WTC11 (cell line): ENCODE data around the gene CLK3. TPM values are rescaled to one million over a fixed set of nuclear protein-coding genes. Genes with fewer than 3 reads are reported as not detected.

Experiments
- ATAC-seq: fragments of 200-7000 bp; cut with Tn5 transposase; 2 replicates; pipeline ENCODE4 v1.10.0; 2021; ENCODE audit warnings: mild to moderate bottlenecking, moderate library complexity
- CTCF ChIA-PET: fragments of 300-600 bp; sonication (Branson Sonifier 250); formaldehyde crosslinking; loops from one replicate; lab custom pipeline; 2021; ENCODE audit warnings: antibody characterized with exemption; lab: Charles Lee
- POLR2A ChIA-PET: fragments of 350-600 bp; sonication (Branson Sonifier 250); formaldehyde crosslinking; loops from one replicate; lab custom pipeline; 2021; ENCODE audit warnings: antibody characterized with exemption; lab: Charles Lee
- DNase-seq: peaks from one replicate; pipeline ENCODE4 v3.0.0; 2021; ENCODE audit warnings: low spot score
- H3K27ac Mint-ChIP-seq: 2 replicates; pipeline ENCODE4 v1.8.0; 2021; ENCODE audit warnings: mixed read lengths
- H3K27me3 Mint-ChIP-seq: 2 replicates; pipeline ENCODE4 v1.8.0; 2021; ENCODE audit warnings: low read depth, mild to moderate bottlenecking, moderate library complexity, mixed read lengths
- H3K36me3 Mint-ChIP-seq: 2 replicates; pipeline ENCODE4 v1.8.0; 2021; ENCODE audit warnings: mixed read lengths
- H3K4me1 Mint-ChIP-seq: 2 replicates; pipeline ENCODE4 v1.8.0; 2022; ENCODE audit warnings: mixed read lengths
- H3K4me3 Mint-ChIP-seq: 2 replicates; pipeline ENCODE4 v1.8.0; 2021; ENCODE audit warnings: mild to moderate bottlenecking, moderate library complexity, mixed read lengths
- H3K9me3 Mint-ChIP-seq: 2 replicates; pipeline ENCODE4 v1.8.0; 2021; ENCODE audit warnings: mixed read lengths
- EMX1 ChIP-seq: fragments of 250-450 bp; sonication (Bioruptor Pico); IDR thresholded peaks from 2 replicates; pipeline ENCODE4 v1.8.0; 2021; ENCODE audit warnings: mild to moderate bottlenecking
- ESRRA ChIP-seq: sonication (generic); formaldehyde crosslinking; IDR thresholded peaks from 2 replicates; pipeline ENCODE4 v1.8.1; 2022; ENCODE audit warnings: mild to moderate bottlenecking, missing genetic modification reagents, borderline replicate concordance
- GABPB1 ChIP-seq: sonication (generic); formaldehyde crosslinking; IDR thresholded peaks from 2 replicates; pipeline ENCODE4 v1.8.1; 2023; ENCODE audit warnings: mild to moderate bottlenecking, missing genetic modification reagents
- JAZF1 ChIP-seq: fragments of 250-450 bp; sonication (Bioruptor Pico); IDR thresholded peaks from 2 replicates; pipeline ENCODE4 v1.9.0; 2021; ENCODE audit warnings: moderate library complexity, mild to moderate bottlenecking, inconsistent platforms
- JUN ChIP-seq: sonication (generic); formaldehyde crosslinking; IDR thresholded peaks from 2 replicates; pipeline ENCODE4 v1.8.0; 2023; ENCODE audit warnings: mild to moderate bottlenecking, missing genetic modification reagents
- MXD4 ChIP-seq: fragments of 250-450 bp; sonication (Bioruptor Pico); IDR thresholded peaks from 2 replicates; pipeline ENCODE4 v1.8.0; 2021; ENCODE audit warnings: mild to moderate bottlenecking, moderate library complexity, borderline replicate concordance
- NFATC4 ChIP-seq: fragments of 250-450 bp; sonication (Bioruptor Pico); IDR thresholded peaks from 2 replicates; pipeline ENCODE4 v1.9.0; 2021; ENCODE audit warnings: mild to moderate bottlenecking
- NFYB ChIP-seq: sonication (generic); formaldehyde crosslinking; conservative IDR thresholded peaks from 2 replicates; pipeline ENCODE4 v1.8.0; 2022; ENCODE audit warnings: low read depth, missing genetic modification reagents
- NR1H2 ChIP-seq: sonication (generic); formaldehyde crosslinking; IDR thresholded peaks from 2 replicates; pipeline ENCODE4 v1.9.0; 2021; ENCODE audit warnings: mild to moderate bottlenecking, moderate library complexity, missing genetic modification reagents
- PRRX2 ChIP-seq: fragments of 250-450 bp; sonication (Bioruptor Pico); IDR thresholded peaks from 2 replicates; pipeline ENCODE4 v1.8.0; 2021; ENCODE audit warnings: mild to moderate bottlenecking
- SMAD3 ChIP-seq: sonication (generic); formaldehyde crosslinking; IDR thresholded peaks from 2 replicates; pipeline ENCODE4 v1.8.0; 2022; ENCODE audit warnings: missing genetic modification reagents, mild to moderate bottlenecking, borderline replicate concordance
- SOX15 ChIP-seq: fragments of 250-450 bp; sonication (Bioruptor Pico); IDR thresholded peaks from 2 replicates; pipeline ENCODE4 v1.9.0; 2021; ENCODE audit warnings: mild to moderate bottlenecking
- SP1 ChIP-seq: sonication (generic); formaldehyde crosslinking; conservative IDR thresholded peaks from 2 replicates; pipeline ENCODE4 v1.8.1; 2022; ENCODE audit warnings: missing genetic modification reagents
- TEAD1 ChIP-seq: sonication (generic); formaldehyde crosslinking; IDR thresholded peaks from 2 replicates; pipeline ENCODE4 v1.8.0; 2022; ENCODE audit warnings: mild to moderate bottlenecking, missing genetic modification reagents
- TEAD4 ChIP-seq: sonication (generic); formaldehyde crosslinking; IDR thresholded peaks from 2 replicates; pipeline ENCODE4 v1.8.0; 2022; ENCODE audit warnings: mild to moderate bottlenecking, missing genetic modification reagents
- ZNF138 ChIP-seq: sonication (generic); formaldehyde crosslinking; conservative IDR thresholded peaks from 2 replicates; pipeline ENCODE4 v1.8.1; 2022; ENCODE audit warnings: mild to moderate bottlenecking, moderate library complexity, missing genetic modification reagents
- ZNF263 ChIP-seq: sonication (generic); formaldehyde crosslinking; IDR thresholded peaks from 2 replicates; pipeline ENCODE4 v1.8.1; 2022; ENCODE audit warnings: low read depth, mild to moderate bottlenecking, moderate library complexity, missing genetic modification reagents
- ZNF416 ChIP-seq: fragments of 250-450 bp; sonication (Bioruptor Pico); IDR thresholded peaks from 2 replicates; pipeline ENCODE4 v1.9.0; 2021; ENCODE audit warnings: mild to moderate bottlenecking, inconsistent platforms
- total RNA-seq: library from RNA; stranded (reverse); gene quantifications from 3 replicates; pipeline ENCODE4 v1.2.3, GENCODE V29; 2021
- TF ChIP-seq, protein P1 (sequence below): sonication (generic); formaldehyde crosslinking; IDR thresholded peaks from 2 replicates; pipeline ENCODE4 v1.8.1; 2022; ENCODE audit warnings: missing genetic modification reagents, borderline replicate concordance
- TF ChIP-seq, protein P2 (sequence below): sonication (generic); formaldehyde crosslinking; IDR thresholded peaks from 2 replicates; pipeline ENCODE4 v1.8.1; 2023; ENCODE audit warnings: mild to moderate bottlenecking, missing genetic modification reagents
- TF ChIP-seq, protein P3 (sequence below): fragments of 250-450 bp; sonication (Bioruptor Pico); IDR thresholded peaks from 2 replicates; pipeline ENCODE4 v1.9.0; 2021; ENCODE audit warnings: moderate library complexity, mild to moderate bottlenecking, inconsistent platforms, borderline replicate concordance
- TF ChIP-seq, protein P4 (sequence below): fragments of 250-450 bp; sonication (Bioruptor Pico); IDR thresholded peaks from 2 replicates; pipeline ENCODE4 v2.1.2; 2022; ENCODE audit warnings: mild to moderate bottlenecking, moderate library complexity
- TF ChIP-seq, protein P5 (sequence below): sonication (generic); formaldehyde crosslinking; IDR thresholded peaks from 2 replicates; pipeline ENCODE4 v1.8.0; 2022; ENCODE audit warnings: mild to moderate bottlenecking, missing genetic modification reagents
- TF ChIP-seq, protein P6 (sequence below): fragments of 200-600 bp; IDR thresholded peaks from 2 replicates; pipeline ENCODE4 v1.8.0; 2022; ENCODE audit warnings: antibody characterized with exemption
- TF ChIP-seq, protein P7 (sequence below): sonication (generic); formaldehyde crosslinking; IDR thresholded peaks from 2 replicates; pipeline ENCODE4 v1.8.1; 2023; ENCODE audit warnings: mild to moderate bottlenecking, missing genetic modification reagents, borderline replicate concordance

CLK3 gene
- total RNA-seq, 1 experiment from 2014 or later, result 48.1 TPM

DNA sequence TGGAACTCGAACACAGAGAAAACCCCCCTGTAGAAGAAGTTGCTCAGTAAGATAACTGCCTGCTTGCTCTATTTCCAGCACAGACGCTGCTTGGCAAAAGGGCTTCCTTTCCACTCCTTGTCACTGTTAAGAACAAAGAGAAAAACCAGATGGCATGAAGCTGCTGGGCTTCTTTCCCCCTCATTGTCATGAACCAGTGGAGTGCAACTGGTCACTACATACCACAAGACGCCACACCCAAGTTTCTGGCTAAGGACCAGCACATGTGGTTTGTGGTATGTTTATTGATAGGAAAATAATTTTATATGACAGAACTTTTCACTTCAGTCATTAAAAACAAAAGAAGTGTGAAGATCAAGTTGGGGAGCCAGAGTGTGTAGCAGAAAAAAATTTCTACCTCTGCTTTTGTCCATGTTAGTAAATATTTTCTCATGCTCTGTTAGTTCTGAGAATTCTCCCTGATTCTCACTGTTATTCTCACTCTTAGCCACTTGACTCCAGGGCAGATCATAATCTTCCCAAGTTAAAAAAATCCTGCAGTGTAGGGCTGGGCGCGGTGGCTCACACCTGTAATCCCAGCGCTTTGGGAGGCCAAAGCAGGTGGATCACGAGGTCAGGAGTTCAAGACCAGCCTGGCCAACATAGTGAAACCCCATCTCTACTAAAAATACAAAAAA lies 37.9 kb downstream of the CLK3 start:
- peaks cover 17% of the 10 kb centered on the region; the same call in 1 of the 2 replicates for H3K36me3 Mint-ChIP-seq
- no peak overlapping the region for H3K4me3 Mint-ChIP-seq
- TF ChIP-seq, protein P1, sequence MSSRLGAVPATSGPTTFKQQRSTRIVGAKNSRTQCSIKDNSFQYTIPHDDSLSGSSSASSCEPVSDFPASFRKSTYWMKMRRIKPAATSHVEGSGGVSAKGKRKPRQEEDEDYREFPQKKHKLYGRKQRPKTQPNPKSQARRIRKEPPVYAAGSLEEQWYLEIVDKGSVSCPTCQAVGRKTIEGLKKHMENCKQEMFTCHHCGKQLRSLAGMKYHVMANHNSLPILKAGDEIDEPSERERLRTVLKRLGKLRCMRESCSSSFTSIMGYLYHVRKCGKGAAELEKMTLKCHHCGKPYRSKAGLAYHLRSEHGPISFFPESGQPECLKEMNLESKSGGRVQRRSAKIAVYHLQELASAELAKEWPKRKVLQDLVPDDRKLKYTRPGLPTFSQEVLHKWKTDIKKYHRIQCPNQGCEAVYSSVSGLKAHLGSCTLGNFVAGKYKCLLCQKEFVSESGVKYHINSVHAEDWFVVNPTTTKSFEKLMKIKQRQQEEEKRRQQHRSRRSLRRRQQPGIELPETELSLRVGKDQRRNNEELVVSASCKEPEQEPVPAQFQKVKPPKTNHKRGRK (CRISPR knock-in tag), result no peak
- TF ChIP-seq ZNF416 (CRISPR knock-in tag) (no peak), JUN (CRISPR knock-in tag) (no peak), TEAD4 (CRISPR knock-in tag) (no peak), ZNF138 (CRISPR knock-in tag) (no peak), ESRRA (CRISPR knock-in tag) (no peak), NR1H2 (CRISPR knock-in tag) (no peak), TEAD1 (CRISPR knock-in tag) (no peak), NFATC4 (no peak), MXD4 (CRISPR knock-in tag) (no peak)
- TF ChIP-seq, protein P2, sequence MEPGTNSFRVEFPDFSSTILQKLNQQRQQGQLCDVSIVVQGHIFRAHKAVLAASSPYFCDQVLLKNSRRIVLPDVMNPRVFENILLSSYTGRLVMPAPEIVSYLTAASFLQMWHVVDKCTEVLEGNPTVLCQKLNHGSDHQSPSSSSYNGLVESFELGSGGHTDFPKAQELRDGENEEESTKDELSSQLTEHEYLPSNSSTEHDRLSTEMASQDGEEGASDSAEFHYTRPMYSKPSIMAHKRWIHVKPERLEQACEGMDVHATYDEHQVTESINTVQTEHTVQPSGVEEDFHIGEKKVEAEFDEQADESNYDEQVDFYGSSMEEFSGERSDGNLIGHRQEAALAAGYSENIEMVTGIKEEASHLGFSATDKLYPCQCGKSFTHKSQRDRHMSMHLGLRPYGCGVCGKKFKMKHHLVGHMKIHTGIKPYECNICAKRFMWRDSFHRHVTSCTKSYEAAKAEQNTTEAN (CRISPR knock-in tag), result no peak
- TF ChIP-seq, protein P3, sequence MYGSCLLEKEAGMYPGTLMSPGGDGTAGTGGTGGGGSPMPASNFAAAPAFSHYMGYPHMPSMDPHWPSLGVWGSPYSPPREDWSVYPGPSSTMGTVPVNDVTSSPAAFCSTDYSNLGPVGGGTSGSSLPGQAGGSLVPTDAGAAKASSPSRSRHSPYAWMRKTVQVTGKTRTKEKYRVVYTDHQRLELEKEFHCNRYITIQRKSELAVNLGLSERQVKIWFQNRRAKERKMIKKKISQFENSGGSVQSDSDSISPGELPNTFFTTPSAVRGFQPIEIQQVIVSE, result no peak
- DNase-seq (no peak), ATAC-seq (no peak)
- no peaks in the 10 kb centered on the region for H3K4me1 Mint-ChIP-seq
- H3K27me3 Mint-ChIP-seq, result no peaks in the 10 kb centered on the region
- POLR2A ChIA-PET, result no interaction called here
- no peaks in the 10 kb centered on the region for H3K9me3 Mint-ChIP-seq
- no peak overlapping the region for H3K27ac Mint-ChIP-seq
- CTCF ChIA-PET, result interaction anchor here (0.6 kb wide), 1 partner anchor 114 kb away, joined by 3 read pairs; no protein-coding TSS in a partner anchor

DNA sequence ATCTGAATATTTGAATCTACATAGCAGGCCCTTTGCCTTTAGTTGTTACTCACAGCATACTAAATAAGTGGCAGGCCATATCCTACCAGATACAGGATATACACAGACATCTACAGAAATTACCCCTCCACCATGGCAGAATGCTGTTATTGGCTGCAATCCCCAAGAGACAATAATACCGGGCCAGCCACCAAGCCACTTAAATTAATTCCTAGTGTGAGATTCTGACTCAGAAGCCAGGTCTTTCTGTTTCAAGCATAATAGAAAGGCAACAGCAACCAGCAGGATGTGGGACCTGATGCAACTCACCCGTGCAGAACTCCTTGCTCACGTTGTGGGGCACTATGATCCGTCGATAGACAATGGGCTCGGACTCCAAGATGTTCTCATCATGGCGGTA lies 39.8 kb downstream of the CLK3 start:
- ATAC-seq, result no peak
- DNase-seq, result no peak
- Mint-ChIP-seq H3K27ac (no peak overlapping the region), H3K9me3 (no peaks in the 10 kb centered on the region), H3K4me3 (no peak overlapping the region), H3K27me3 (no peaks in the 10 kb centered on the region), H3K4me1 (no peaks in the 10 kb centered on the region), H3K36me3 (peaks cover 16% of the 10 kb centered on the region; the same call in 1 of the 2 replicates)
- POLR2A ChIA-PET, result no interaction called here
- CTCF ChIA-PET, result interaction anchor here (1.0 kb wide), 1 partner anchor 115 kb away, joined by 3 read pairs; no protein-coding TSS in a partner anchor
- TF ChIP-seq SOX15 (no peak), GABPB1 (no peak), ZNF263 (no peak), PRRX2 (CRISPR knock-in tag) (no peak), NFYB (no peak), EMX1 (CRISPR knock-in tag) (no peak), JAZF1 (no peak), SMAD3 (CRISPR knock-in tag) (no peak), SP1 (no peak)
- TF ChIP-seq, protein P4, sequence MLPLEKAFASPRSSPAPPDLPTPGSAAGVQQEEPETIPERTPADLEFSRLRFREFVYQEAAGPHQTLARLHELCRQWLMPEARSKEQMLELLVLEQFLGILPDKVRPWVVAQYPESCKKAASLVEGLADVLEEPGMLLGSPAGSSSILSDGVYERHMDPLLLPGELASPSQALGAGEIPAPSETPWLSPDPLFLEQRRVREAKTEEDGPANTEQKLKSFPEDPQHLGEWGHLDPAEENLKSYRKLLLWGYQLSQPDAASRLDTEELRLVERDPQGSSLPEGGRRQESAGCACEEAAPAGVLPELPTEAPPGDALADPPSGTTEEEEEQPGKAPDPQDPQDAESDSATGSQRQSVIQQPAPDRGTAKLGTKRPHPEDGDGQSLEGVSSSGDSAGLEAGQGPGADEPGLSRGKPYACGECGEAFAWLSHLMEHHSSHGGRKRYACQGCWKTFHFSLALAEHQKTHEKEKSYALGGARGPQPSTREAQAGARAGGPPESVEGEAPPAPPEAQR, result no peak
- TF ChIP-seq, protein P5, sequence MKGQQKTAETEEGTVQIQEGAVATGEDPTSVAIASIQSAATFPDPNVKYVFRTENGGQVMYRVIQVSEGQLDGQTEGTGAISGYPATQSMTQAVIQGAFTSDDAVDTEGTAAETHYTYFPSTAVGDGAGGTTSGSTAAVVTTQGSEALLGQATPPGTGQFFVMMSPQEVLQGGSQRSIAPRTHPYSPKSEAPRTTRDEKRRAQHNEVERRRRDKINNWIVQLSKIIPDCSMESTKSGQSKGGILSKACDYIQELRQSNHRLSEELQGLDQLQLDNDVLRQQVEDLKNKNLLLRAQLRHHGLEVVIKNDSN (CRISPR knock-in tag), result no peak
- TF ChIP-seq, protein P6, sequence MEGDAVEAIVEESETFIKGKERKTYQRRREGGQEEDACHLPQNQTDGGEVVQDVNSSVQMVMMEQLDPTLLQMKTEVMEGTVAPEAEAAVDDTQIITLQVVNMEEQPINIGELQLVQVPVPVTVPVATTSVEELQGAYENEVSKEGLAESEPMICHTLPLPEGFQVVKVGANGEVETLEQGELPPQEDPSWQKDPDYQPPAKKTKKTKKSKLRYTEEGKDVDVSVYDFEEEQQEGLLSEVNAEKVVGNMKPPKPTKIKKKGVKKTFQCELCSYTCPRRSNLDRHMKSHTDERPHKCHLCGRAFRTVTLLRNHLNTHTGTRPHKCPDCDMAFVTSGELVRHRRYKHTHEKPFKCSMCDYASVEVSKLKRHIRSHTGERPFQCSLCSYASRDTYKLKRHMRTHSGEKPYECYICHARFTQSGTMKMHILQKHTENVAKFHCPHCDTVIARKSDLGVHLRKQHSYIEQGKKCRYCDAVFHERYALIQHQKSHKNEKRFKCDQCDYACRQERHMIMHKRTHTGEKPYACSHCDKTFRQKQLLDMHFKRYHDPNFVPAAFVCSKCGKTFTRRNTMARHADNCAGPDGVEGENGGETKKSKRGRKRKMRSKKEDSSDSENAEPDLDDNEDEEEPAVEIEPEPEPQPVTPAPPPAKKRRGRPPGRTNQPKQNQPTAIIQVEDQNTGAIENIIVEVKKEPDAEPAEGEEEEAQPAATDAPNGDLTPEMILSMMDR, result no peak
- TF ChIP-seq, protein P7, sequence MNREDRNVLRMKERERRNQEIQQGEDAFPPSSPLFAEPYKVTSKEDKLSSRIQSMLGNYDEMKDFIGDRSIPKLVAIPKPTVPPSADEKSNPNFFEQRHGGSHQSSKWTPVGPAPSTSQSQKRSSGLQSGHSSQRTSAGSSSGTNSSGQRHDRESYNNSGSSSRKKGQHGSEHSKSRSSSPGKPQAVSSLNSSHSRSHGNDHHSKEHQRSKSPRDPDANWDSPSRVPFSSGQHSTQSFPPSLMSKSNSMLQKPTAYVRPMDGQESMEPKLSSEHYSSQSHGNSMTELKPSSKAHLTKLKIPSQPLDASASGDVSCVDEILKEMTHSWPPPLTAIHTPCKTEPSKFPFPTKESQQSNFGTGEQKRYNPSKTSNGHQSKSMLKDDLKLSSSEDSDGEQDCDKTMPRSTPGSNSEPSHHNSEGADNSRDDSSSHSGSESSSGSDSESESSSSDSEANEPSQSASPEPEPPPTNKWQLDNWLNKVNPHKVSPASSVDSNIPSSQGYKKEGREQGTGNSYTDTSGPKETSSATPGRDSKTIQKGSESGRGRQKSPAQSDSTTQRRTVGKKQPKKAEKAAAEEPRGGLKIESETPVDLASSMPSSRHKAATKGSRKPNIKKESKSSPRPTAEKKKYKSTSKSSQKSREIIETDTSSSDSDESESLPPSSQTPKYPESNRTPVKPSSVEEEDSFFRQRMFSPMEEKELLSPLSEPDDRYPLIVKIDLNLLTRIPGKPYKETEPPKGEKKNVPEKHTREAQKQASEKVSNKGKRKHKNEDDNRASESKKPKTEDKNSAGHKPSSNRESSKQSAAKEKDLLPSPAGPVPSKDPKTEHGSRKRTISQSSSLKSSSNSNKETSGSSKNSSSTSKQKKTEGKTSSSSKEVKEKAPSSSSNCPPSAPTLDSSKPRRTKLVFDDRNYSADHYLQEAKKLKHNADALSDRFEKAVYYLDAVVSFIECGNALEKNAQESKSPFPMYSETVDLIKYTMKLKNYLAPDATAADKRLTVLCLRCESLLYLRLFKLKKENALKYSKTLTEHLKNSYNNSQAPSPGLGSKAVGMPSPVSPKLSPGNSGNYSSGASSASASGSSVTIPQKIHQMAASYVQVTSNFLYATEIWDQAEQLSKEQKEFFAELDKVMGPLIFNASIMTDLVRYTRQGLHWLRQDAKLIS (CRISPR knock-in tag), result no peak
